GM18511 (cell line): ENCODE measurements around the gene FCN1.

Experiments used
- ATAC-seq: cut with Tn5 transposase; IDR thresholded peaks from one replicate; pipeline ENCODE4 v1.9.1; 2021; ENCODE audit warnings: mild to moderate bottlenecking, moderate library complexity; ENCODE audit not compliant: unreplicated experiment

Gene FCN1

DNA sequence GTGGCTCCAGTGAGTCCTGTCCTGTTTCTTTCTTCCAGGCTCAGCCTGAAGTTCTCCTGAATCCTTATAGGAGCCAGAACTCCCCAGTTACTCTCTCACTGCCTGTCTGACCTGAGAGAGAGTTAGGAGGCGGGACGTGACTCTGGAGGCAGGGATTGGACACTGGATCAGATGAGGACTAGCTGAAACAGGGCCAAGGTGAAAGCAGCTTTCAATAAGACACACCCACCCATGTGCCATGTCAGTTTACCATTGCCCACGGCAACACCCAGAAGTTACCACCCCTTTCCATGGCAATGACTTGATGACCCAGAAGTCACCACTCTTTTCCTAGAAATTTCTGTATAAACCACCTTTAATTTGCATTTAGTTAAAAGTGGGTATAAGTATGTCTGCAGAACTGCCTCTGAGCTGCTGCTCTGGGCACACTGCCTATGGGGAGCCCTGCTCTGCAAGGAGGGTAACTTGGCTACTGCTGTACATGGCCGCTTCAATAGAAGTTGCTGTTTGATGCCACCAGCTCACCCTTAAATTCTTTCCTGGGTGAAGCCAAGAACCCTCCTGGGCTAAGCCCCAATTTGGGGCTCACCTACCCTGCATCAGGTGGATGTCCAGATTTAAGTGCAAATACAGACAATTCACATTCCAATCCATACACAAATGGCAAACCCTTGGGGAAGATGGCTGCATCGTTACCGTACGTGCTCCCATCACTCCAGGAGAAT, 23.4 kb downstream of the FCN1 start:
- ATAC-seq, result no peak

DNA sequence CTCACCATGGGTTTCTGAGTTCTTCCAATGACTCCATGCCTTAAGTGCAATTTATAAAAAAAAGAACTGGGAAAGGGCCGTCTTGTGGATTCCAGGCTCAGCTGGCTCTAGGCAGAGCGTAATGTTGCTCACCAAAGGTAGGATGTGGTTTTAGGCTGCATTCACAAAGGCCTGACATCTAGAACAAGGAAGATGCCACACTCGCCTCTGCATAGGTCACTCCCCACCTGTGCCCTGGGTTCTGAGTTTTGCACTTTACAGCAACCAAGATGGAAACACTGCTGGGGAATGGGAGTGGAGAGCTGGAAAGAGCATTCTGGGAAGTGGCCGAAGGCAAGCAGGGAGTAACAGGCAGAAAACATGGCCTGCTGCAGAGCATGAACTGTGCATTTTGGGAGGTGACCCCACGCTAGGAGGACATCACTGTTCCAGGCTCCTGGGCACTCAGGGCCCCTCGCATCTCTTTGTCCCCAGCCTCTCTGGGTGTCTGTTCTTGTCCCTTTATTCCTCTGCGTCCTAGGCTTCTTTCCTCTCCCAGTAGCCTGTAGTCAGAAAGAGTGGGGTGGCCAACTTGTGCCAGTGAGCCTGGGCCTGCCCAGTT, 24.8 kb downstream of the FCN1 start:
- ATAC-seq, result no peak

DNA sequence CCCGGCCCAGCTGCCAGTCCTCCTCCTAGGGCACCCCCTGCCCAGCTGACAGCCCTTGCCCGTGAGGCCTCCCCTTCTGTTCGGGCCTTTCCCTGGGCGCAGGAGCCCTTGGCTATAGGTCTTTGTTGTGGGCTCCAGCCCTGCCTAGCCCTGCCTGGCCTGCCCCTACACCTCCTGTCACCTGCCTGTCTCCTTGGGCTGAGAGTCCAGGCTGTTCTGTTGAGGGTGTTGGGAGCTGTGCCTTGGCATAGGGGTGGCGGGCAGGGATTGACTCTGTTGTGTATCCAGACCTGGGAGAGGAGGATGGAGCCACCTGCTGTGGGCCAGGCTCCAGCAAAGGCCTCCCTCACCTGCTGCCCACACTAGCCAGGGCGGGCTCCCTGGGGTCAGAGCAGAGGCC, 25.5 kb downstream of the FCN1 start:
- ATAC-seq, result no peak

DNA sequence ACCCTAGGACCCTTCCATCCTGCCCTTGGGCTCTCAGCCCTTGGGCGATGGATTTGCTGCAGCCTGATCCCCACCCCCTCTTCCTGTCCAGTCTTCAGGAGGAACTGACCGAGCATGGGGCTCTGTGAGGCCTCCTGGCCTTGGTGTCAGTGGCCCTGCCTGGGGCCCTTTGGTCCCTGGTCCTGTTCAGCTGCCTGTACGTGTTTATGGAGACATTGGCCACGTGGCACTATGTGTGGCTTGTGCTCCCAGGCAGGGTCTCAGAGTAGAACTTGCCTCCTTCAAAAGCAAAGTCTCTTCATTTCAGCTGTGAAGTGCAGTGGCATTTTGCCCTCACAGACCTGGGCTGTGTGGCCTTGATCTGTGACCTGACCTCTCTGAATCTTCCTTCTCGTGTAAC, 26.0 kb downstream of the FCN1 start:
- no peak for ATAC-seq

DNA sequence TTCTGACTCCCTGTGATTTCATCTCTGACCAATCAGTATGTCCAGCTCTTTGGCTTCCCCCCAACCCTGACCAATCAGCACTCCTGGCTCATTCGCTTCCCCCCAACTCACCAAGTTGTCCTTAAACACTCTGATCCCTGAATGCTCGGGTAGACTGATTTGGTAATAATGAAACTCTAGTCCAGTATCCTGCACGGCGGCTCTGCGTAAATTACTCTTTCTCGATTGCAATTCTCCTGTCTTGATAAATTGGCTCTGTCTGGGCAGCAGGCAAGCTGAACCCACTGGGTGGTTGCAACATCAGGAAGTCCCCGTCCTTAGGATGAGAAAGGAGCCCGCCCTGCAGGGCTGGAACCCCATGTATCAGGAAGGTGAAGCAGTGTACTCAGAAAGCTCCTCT, 26.7 kb downstream of the FCN1 start:
- ATAC-seq, result no peak

DNA sequence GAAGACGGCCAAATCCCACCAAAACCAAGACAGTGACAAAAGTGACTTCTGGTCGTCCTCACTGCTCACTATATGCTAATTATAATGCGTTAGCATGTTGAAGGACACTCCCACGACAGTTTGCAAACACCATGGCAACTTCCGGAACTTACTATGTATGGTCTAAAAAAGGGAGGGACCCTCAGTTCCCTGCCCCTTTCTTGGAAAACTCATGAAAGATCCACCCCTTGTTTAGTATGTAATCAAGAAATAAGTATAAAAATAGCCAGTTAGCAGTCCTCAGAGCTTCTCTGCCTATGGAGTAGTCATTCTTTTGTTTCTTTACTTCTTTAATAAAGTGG, 27.6 kb downstream of the FCN1 start:
- no peak for ATAC-seq

DNA sequence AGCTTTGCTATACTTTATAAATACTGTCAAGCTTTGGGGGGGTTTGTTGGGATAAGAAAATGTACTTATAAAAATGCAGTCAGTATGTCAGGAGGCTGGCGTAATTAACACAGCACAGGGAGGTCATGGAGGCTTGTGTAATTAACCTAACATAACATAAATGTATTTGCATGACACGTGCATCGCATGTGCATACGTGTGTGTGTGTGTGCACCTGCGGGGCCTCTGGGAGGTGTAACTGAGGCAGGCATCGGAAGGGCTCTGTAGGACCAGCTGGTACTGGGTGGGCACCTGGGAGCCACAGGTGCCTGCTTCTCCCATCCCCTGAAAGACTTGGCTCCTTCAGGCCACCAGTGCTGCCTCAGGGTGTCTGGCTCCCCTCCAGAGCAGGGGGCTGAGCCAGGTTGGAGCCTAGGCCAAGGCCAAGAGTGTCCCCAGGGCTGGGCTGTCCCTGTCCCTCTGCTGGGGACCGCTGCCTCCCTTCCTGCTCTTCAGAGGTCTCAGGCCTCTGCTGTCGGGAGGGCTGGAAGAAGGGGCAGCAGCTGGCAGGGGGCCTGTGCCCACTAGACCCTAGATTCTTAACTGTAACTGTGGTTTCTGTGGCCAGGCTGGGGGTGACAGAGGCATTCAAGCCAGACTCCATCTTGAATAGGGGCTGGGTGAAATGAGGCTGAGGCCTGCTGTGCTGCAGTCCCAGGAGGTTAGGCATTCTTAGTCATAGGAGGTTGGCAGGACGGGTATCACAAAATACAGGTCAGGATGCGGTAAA, 28.1 kb downstream of the FCN1 start:
- ATAC-seq, result no peak

DNA sequence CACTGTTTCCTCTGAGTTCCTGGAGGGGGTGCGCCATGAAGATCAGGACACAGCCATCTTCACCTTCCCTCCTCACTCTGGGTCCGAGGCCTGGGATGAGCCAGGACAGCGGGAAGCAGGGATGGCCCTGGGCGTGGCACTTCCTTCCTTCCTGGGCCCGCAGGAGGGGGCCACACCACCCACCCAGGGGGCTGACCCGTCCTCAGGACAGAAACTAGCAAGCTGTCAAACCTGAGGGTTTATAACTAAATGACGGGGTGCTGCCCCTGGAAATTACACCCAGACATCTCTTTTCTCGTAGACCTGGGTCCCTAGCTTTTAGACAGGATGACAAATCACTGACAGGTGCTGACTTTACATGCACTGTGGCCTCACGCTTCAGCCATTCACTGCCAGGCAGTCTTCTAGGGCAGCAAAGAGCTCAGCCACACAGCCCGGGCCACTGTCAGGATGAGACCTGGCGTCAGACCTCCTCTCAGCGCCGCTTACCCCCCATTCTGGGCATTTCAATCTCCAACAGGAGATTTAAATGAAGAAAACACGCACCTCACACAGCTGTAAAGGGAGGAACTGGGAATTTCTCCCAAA, 29.0 kb downstream of the FCN1 start:
- no peak for ATAC-seq

DNA sequence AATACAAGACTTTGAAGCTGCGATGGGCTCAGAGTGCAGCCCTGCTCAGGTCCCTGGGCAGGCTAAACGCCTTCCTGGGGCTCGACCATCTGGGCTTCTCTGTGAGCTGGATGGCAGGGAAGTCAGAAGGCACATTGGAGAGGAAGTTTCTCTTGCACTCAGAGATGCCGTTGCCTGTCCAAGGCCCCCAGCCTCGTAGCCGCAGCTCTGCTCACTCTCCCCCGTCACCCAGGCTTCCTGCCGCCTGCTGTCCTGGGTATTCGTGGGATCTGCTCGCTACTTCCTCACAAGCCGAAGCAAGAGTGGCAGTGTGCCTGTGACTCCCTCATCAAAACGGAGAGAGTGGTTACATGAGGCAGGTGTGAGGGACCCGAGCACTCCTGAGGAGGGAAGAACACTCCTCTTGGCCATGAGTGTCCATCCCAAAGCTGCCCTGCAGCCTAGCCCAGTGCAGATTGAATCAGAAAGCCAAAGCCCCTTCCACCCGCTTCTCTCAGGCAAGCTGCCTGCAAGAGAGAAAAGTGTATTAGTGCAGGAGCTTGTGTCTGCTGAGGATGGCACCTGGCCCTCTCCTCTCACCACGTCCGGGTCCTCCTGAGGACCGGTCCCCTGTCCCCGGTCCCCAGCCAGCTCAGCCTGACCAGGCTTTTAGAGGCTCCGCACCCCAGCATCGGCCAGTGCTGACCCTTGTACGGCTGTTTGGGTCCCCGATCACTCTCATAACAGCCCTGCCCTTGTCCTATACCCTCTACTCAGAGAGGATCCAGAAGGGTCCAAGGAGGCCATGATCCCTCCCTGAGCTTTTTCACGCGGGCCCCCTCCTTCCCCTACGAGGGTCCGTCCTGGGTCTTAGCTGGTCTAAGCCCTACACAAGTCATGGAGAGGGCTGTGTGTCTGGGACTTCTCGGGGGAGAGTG, 29.8 kb downstream of the FCN1 start:
- ATAC-seq, result no peak

DNA sequence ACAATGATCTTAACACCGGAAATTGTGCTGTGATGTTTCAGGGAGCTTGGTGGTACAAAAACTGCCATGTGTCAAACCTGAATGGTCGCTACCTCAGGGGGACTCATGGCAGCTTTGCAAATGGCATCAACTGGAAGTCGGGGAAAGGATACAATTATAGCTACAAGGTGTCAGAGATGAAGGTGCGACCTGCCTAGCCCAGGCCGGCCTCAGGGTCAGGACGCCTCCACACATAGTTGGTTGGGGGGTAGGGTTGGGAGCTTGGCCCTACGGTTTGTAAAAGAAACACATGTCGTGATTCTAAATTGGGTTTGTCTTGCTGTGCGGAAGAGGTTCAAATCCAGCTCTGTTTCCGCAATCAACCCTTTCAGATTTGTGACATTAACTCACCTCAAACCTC, 30.5 kb downstream of the FCN1 start:
- ATAC-seq, result no peak

DNA sequence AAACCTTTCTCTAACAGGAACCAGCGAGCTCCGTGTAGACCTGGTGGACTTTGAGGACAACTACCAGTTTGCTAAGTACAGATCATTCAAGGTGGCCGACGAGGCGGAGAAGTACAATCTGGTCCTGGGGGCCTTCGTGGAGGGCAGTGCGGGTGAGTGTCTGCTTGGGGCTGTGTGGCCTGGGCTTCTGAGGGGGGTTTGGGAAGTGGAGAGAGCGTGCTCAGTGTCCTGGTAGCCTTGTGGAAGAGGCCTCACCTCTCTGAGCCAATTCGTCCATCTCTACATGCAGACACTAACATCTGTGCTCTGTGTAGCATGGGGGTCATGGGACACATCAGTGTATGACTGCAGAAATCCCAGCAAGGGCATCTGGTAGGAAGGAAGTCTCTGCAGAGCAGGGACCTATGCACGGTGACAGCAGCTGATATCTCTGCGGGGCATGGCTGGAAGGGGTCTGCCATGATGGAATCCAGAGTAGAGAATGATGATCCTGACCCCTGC, 31.2 kb downstream of the FCN1 start:
- no peak for ATAC-seq

DNA sequence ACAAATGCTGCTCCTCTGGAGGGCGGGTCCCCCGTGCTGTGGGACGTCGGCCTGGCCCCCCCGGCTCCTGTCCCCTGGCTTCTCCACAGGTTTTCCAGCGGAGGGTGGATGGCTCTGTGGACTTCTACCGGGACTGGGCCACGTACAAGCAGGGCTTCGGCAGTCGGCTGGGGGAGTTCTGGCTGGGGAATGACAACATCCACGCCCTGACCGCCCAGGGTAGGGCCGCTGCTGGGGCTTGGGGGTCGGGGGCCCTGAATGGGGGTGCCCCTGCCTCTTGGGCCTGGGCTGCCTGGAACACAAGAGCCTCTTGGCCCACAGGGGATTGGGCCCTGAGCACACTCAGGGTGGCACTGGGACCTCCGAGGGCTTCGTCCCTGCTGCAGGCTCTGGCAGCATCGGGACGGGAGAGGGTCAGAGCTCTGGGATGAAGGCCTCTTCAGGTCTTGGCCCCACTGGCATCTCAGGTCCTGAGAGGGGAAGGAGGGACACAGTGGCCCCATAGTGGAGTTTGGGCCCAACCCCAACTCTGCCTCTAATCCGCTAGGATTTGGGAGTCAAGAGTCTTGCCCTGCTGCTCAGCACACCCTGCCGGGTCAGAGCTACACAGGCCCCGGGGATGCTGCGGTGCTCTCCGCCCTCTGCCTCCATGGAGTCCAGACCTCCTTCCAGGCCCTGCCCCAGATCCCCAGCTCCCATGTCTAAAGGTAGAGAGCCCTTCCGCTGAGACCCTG, 31.9 kb downstream of the FCN1 start:
- ATAC-seq, result no peak

DNA sequence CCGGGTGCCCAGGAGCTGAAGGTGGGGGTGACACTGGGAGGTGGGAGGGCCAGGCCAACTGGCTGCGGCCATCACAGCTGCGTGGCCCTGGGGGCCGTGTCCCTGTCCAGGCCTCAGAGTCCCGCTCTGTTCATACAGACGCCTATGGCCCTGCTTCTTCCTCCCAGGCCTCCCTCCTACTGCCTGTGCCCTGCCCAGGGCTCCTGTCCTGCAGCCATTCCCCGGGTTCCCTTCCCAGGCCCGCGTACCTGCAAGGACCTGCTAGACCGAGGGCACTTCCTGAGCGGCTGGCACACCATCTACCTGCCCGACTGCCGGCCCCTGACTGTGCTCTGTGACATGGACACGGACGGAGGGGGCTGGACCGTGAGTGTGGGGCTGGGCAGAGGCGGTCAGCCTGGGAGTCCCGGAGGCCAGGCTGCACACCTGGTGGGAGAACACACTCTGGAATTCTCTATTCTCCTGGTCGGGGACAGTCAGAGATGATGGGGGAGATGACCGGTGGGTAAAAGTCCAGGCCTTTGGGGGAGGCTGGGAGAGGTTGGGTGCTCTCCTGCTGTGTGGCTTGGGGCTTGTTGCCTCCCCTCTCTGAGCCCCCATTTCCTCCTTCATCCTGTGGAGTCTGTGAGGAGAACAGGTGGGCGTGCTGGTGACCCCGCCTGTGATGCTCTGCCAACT, 32.6 kb downstream of the FCN1 start:
- no peak for ATAC-seq

DNA sequence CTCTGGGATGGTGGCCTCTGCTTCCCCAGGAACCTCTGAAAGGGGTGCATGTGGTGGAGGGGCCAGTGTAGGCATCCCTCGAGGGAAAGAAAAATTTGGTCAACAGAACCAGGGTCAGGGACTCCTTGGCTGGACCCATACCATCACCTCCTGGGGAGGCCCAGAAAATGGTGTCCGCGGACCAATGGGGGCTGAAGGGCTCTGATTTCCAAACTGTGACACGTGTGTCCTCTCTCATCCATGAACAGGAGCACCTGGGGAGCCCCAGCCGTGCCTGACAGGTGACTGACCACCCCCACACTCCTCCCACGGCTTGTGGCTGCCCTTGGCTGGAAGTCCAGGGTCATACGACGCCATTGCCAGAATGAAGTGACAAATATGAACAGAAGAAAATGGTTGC, 33.2 kb downstream of the FCN1 start:
- ATAC-seq, result no peak

DNA sequence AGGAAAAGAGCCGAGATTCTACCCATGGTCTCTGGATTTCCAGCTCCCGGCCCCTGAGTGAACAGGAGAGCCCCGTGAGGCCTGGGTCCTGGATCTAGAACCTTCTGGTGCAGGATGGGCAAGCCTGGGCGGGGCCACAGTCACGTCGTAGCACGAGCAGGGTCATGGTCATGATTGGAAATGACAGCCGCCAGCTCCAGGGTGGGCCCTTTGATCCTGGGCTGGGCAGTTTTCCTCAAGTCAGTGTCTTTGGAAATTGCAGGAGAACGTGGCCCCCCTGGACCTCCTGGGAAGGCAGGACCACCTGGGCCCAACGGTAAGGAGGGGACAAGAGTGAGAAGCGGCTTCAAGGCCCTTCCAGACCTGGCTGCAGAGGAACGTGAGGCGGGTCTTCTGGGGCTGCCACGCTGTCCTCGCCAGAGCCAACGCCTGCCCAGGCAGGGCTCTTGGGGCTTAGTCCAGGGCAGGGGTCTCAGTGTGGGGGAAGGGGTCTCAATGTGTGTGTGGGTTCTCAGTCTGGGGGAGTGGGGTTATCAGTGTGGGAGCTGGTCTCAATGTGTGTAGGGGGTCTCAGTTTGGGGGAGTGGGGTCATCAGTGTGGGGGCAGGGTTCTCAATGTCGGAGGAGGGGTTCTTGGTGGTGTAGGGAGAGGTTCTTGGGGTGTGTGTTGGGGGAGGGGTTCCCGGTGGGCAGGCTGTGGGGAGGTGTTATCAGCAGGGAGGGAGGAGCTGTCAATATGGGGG, 34.5 kb downstream of the FCN1 start:
- no peak for ATAC-seq

DNA sequence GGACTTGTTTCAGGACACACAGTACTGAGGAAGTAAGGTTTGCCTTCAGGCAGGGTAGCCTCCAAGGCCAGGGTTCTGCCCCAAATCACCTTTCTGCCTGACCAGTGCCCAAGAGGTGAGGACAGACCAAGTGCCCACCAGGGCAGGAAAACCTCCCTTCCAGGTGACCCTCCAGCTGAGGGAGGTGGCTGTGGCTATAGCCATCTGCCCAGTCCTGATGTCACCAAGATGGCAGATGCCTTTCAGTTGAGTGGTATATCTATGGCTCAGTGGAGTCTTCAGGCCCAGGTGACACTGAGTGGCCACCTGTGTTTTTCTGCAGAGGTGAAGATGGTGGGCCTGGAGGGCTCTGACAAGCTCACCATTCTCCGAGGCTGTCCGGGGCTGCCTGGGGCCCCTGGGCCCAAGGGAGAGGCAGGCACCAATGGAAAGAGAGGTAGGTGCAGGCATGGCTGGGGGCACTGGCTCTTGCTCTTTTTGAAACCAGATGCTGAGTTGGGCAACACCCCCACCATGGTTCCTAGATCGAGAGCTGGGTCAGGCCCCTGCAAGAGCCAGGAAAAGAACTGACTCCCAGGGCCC, 35.4 kb downstream of the FCN1 start:
- no peak for ATAC-seq

DNA sequence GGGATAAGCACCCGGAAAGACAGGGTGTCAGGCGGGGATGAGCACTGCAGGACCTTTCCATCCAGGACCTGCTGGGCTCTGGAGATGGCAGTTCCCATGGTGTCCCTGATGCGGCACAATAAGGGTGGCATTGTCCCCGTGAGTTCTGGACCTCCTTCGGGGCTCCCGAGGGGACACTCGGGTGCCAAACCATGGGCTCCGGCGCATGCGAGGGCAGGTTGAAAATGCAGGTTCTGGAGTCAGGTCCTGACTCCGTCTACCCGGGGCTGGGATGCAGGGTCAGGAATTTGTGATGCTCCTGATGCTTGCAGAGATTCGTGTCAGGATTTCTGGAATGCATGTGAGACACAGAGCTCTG, 36.4 kb downstream of the FCN1 start:
- no peak for ATAC-seq

DNA sequence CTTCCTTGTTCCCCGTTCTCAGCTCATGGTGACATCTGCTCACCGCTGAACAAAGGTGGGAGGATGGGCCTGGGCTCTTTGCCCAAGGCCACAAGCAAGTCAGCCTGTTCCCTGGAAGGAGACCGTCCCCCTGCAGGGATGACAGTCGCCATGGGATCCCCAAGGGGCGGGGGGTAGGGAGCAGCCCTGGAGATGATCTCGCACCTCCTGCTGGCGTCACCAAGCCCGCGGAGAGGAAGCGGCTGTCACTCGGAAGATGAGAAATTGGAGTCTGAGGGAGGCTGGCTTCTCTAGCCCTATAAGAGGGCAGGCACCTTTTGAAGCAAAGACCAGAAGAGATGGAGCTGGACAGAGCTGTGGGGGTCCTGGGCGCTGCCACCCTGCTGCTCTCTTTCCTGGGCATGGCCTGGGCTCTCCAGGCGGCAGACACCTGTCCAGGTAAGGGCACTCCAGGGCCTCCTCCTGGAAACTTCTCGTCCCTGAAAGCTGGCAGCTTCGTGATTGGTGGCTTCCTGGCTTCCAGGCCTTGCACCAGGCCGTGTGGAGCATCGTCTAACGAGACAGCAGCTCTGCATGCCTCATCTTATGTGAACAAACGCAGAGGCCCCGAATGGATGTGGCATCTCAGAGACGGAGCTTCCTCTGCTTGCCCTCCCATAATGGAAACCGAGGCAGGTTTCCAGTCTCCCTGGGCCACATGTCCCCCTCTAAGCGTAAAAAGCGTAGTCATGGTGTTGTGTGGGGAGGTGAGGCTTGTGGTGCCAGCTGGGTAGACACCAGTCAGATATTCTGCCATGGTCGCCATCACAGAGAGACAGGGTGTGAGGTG, 37.0 kb downstream of the FCN1 start, which contains the start of gene FCN2:
Gene FCN2 (plus strand): TSS at position 327 of the 829 bp plus-strand sequence. CDS start 12 bp downstream, at position 339.
- ATAC-seq, result no peak
